HG03442 (cell line): ENCODE data around the gene SERPINA12.
"Not testable (repeated sequence)": the region's sequence is repeated elsewhere in the genome, so short reads cannot be mapped to it uniquely, and the experiment has no call there.

Experiments used
- ATAC-seq: cut with Tn5 transposase; IDR thresholded peaks from one replicate; pipeline ENCODE4 v1.9.1; 2021; ENCODE audit warnings: mild to moderate bottlenecking, moderate library complexity; ENCODE audit not compliant: unreplicated experiment

Gene SERPINA12

GRCh38 chr14:94538070-94538740, 28.9 kb upstream of the SERPINA12 start:
- no peak for ATAC-seq

GRCh38 chr14:94536836-94537235, 27.6 kb upstream of the SERPINA12 start:
- ATAC-seq: no peak

GRCh38 chr14:94535506-94535905, 26.2 kb upstream of the SERPINA12 start:
- no peak for ATAC-seq

- ATAC-seq: no peak
Observed at GRCh38 chr14:94532447-94532846, 23.2 kb upstream of the SERPINA12 start.

- ATAC-seq: no peak
Observed at GRCh38 chr14:94531187-94531586, 21.9 kb upstream of the SERPINA12 start.

- ATAC-seq: no peak
Observed at GRCh38 chr14:94524093-94524492, 14.8 kb upstream of the SERPINA12 start.

DNA sequence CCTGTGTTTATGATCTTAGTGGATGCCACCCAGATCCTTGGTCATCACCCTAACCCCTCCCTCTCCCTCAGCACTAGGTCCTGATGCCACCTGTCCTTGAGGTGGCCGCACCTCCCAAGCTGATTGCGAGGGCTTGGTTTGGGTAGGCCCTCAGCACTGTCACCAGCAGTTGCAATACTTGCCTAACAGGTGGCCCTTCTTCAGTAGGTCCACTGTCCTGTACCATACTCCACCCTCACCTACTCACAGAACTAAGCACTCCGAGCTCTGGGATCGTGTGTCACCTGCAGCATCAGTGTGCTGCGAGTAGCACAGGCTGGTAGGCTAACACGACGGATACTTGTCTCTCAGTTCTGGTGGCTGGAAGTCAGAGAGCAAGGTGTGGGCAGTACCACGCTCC, 14.0 kb upstream of the SERPINA12 start:
- no peak for ATAC-seq

GRCh38 chr14:94522115-94522724, 13.0 kb upstream of the SERPINA12 start:
- ATAC-seq: no peak

DNA sequence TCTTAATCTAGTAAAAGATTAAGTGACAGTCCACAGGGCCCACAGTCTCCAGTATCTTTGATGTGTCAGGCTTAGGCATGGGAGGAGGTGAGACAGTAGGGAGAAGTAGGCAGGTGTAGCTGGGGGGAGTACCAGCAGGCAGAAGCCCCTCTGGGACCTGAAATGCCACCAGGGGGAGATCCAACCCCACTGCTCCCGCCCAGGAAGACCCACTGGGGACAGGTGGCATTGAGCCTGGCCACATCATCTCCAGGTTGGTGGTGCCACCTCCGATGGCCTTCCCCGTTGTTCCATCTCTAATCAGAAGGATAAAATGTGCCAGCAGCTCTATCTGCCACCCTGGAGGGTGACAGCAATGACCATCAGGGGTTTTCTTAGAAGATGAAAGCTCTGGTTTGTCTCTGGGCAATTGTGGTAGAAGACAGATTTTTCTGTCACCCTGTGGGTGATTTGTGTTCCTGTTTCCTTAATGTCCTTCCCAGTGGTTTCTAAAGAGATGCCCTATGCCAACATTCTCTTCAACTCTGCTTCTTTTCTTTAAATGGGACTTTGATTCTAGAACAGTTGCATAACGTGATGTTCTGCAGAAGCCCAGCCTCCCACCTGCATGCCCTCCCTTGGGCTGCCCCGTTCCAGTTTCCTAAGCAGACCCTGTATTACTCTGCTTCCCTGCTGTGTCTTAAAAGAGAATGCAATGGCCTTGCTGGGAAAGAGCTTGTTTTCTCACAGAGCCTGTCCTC, 12.3 kb upstream of the SERPINA12 start:
- ATAC-seq: no peak

DNA sequence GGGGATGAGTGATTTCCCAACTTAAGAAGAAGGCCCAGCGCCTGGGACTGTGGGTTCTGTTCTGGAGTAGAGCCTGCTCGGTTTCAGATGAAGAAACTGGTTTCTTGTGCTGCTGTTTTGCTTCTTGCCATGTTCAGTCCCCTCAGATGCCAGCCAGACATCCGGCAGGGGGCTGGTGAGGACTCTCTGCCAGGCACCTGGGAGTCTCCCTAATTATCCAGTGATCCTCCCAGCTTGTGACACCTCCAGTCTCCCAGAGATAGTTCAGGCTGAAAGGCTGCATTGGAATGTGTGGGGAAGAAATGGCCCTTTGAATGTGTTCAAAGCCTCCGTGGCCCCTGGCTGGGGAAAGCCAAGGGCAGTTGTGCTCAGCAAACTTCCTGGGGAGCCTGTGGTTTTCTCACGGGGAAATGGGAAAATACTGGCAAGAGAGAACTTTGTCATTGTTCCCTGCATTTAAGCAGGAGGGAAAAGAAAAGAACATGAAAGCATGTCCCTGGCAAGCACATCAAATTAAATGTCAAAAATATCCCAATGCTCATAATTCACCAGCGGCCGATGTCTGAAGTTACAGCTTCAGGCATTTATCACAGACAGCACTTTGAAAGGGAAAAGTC, 8.5 kb upstream of the SERPINA12 start:
- ATAC-seq: no peak

DNA sequence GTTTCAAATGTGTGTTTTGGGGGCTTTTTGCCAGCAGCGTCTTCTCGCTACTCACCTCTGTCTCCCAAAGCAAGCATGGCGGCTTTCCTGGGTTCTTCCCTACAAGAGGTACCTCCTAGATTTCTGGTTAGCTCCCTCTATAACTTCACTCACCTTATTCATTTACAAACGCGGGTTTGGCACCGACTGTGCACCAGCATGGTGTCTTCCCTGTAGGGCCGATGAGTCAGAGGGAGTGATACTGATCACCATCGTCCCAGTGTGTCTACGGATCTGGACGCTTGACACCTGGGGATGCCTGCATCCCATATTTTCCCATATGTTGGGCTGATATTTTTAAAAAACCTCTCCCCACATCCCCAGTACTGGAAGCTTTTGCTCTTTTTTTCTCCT, 8.0 kb upstream of the SERPINA12 start:
- no peak for ATAC-seq

- no peak for ATAC-seq
Observed at GRCh38 chr14:94515856-94516255, 6.6 kb upstream of the SERPINA12 start.

- no peak for ATAC-seq
Observed at GRCh38 chr14:94515426-94515825, 6.2 kb upstream of the SERPINA12 start.

- ATAC-seq: no peak
Observed at GRCh38 chr14:94514351-94514750, 5.1 kb upstream of the SERPINA12 start.

- not testable (repeated sequence) for ATAC-seq
Observed at GRCh38 chr14:94510481-94510880, 1.2 kb upstream of the SERPINA12 start.

DNA sequence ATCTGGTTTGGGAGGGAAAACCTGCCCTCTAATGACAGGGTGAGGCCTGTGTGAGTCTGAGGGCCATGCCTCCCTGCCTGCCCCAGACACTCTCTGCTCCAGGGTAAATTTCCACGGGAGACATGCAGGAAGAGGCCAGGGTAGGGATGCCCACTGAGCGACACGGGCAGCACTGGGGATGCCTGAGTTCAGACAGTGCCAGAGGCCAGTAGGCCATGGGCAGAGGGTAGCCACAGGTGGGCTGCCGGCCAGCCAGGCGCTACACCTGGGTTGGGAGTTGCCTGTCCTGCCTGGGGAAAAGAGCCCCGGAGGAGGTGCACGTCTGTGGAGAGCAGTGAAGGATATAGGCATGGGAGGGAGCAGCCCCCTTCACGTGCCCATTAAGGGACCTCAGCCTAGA, 3.6 kb downstream of the SERPINA12 start:
- no peak for ATAC-seq

GRCh38 chr14:94505206-94505605, 4.1 kb downstream of the SERPINA12 start:
- no peak for ATAC-seq

GRCh38 chr14:94501588-94502516, 7.4 kb downstream of the SERPINA12 start:
- ATAC-seq: no peak

GRCh38 chr14:94500264-94500663, 9.0 kb downstream of the SERPINA12 start:
- no peak for ATAC-seq

DNA sequence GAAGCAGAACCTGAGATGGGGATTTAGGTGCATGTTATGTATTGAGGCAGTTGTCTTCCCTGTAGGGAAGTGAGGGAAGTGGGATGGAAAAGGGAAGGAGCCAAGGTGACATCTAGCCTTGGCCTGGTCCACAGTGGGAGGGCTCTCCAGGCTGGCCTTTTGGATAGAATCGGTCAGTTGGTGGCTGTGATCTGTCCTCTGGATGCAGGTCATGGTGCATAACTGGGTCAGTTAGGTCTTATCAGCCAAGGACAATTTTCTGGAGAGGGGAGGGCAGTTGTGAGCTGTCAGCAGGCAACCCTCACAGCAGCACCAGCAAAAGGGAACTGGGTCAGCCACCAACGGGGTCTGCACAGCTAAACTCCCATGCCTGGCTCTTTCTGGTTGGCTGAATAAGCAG, 9.6 kb downstream of the SERPINA12 start:
- ATAC-seq: no peak

DNA sequence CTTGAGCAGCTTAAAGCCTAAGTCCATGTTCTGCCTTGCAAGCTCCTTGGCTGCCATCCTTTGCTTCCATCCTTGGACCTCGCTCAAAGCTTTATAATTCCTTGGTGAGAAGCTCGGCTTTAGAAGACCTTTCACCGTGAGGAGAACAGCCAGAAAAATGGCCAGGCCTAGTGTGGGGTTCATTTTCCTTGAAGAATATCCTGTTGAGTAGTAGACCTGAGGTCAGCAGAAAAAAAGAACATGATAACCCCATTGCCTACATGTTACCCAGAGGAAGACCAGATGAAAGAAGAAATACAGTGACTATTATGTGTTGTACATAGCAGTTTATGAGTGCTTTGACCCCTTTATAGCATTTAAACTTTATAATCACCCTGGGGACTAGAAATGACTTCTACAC, 11.1 kb downstream of the SERPINA12 start:
- no peak for ATAC-seq
